ENCODE results near the gene MIPOL1.

MIPOL1 gene

GRCh38 chr14:37403626-37404025 lies 205.9 kb downstream of the MIPOL1 start:
- TF ChIP-seq CTCF (IDR thresholded peaks at IDR 0.05; ENCODE audit: insufficient read depth, low read depth, low read length, missing control alignments): no peak
- no peak overlapping the region for H3K4me3 ChIP-seq (ENCODE audit: low read depth, low read length)
- DNase-seq (ENCODE audit: low read depth): no peak

- no peak for TF ChIP-seq CTCF (IDR thresholded peaks at IDR 0.05; ENCODE audit: insufficient read depth, low read depth, low read length, missing control alignments)
- no peak overlapping the region for H3K4me3 ChIP-seq (ENCODE audit: low read depth, low read length)
- DNase-seq (ENCODE audit: low read depth): no peak
These were observed 208.4 kb downstream of the MIPOL1 start for GRCh38 chr14:37406095-37406494.

GRCh38 chr14:37411079-37411735 lies 213.5 kb downstream of the MIPOL1 start:
- no peak overlapping the region for H3K4me3 ChIP-seq (ENCODE audit: low read depth, low read length)
- TF ChIP-seq CTCF (IDR thresholded peaks at IDR 0.05; ENCODE audit: insufficient read depth, low read depth, low read length, missing control alignments): no peak
- no peak for DNase-seq (ENCODE audit: low read depth)

GRCh38 chr14:37413050-37413449 lies 215.3 kb downstream of the MIPOL1 start:
- no peak overlapping the region for H3K4me3 ChIP-seq (ENCODE audit: low read depth, low read length)
- no peak for DNase-seq (ENCODE audit: low read depth)
- no peak for TF ChIP-seq CTCF (IDR thresholded peaks at IDR 0.05; ENCODE audit: insufficient read depth, low read depth, low read length, missing control alignments)

GRCh38 chr14:37413504-37414003 lies 215.8 kb downstream of the MIPOL1 start:
- no peak for TF ChIP-seq CTCF (IDR thresholded peaks at IDR 0.05; ENCODE audit: insufficient read depth, low read depth, low read length, missing control alignments)
- H3K4me3 ChIP-seq (ENCODE audit: low read depth, low read length): no peak overlapping the region
- no peak for DNase-seq (ENCODE audit: low read depth)

- TF ChIP-seq CTCF (IDR thresholded peaks at IDR 0.05; ENCODE audit: insufficient read depth, low read depth, low read length, missing control alignments): no peak
- no peak for DNase-seq (ENCODE audit: low read depth)
- no peak overlapping the region for H3K4me3 ChIP-seq (ENCODE audit: low read depth, low read length)
These were observed 218.5 kb downstream of the MIPOL1 start for GRCh38 chr14:37416264-37416663.

GRCh38 chr14:37417151-37417550 lies 219.4 kb downstream of the MIPOL1 start:
- DNase-seq (ENCODE audit: low read depth): no peak
- TF ChIP-seq CTCF (IDR thresholded peaks at IDR 0.05; ENCODE audit: insufficient read depth, low read depth, low read length, missing control alignments): no peak
- H3K4me3 ChIP-seq (ENCODE audit: low read depth, low read length): no peak overlapping the region
